HEK293 (cell line): ENCODE results near the gene NXN.
"Not testable (repeated sequence)": the region's sequence is repeated elsewhere in the genome, so short reads cannot be mapped to it uniquely, and the experiment has no call there.

ENCODE experiments used
- CTCF ChIA-PET: fragments of 350-600 bp; formaldehyde crosslinking; extraction: SDS; loops from one replicate; lab custom pipeline; 2021; ENCODE audit warnings: antibody characterized with exemption; lab: Yijun Ruan, JAX
- POLR2A ChIA-PET: fragments of 300-600 bp; formaldehyde crosslinking; extraction: SDS; loops from one replicate; lab custom pipeline; 2020; ENCODE audit warnings: antibody characterized with exemption, inconsistent platforms; lab: Yijun Ruan, JAX
- H3K27ac ChIP-seq: fragments of 200-500 bp; sonication (Bioruptor generic); 2 replicates; pipeline ENCODE4 v1.5.1; 2014; ENCODE audit warnings: low read depth, low read length, control low read depth, inconsistent platforms; ENCODE audit errors: extremely low read depth
- H3K36me3 ChIP-seq, 2 experiments: fragments of 200-500 bp in 1 of 2; sonication (Bioruptor generic) in 1 of 2; 1 replicate in 1 of 2; 2 replicates in 1 of 2; pipeline ENCODE4 v1.5.1; 2014 to 2017; ENCODE audit warnings: inconsistent platforms in 2 of 2, low read length in 2 of 2; ENCODE audit not compliant: control insufficient read depth in 2 of 2, insufficient read depth in 1 of 2
- H3K4me1 ChIP-seq: fragments of 200-500 bp; sonication (Bioruptor generic); 2 replicates; pipeline ENCODE4 v1.5.1; 2014; ENCODE audit warnings: mild to moderate bottlenecking, low read length, inconsistent platforms; ENCODE audit not compliant: control insufficient read depth, insufficient read depth
- H3K4me3 ChIP-seq: 2 replicates; pipeline ENCODE4 v1.5.1; 2011; ENCODE audit warnings: low read depth, mild to moderate bottlenecking, control low read depth, low read length, moderate library complexity
- H3K9me3 ChIP-seq: fragments of 200-500 bp; sonication (Bioruptor generic); 2 replicates; pipeline ENCODE4 v1.5.1; 2014; ENCODE audit warnings: low read depth, low read length, inconsistent platforms; ENCODE audit not compliant: control insufficient read depth, insufficient read depth
- GLIS2 ChIP-seq: fragments of 450-650 bp; formaldehyde crosslinking; IDR thresholded peaks from 2 replicates; pipeline ENCODE4 v1.5.1; 2016; ENCODE audit warnings: missing biosample characterization, missing genetic modification characterization
- KLF1 ChIP-seq: fragments of 450-650 bp; formaldehyde crosslinking; IDR thresholded peaks from 2 replicates; pipeline ENCODE4 v1.5.1; 2016; ENCODE audit warnings: missing biosample characterization, missing genetic modification characterization
- MEIS1 ChIP-seq: sonication (generic); formaldehyde crosslinking; IDR thresholded peaks from 2 replicates; pipeline ENCODE4 v1.8.1; 2022; ENCODE audit warnings: missing genetic modification reagents, mild to moderate bottlenecking, borderline replicate concordance
- PRDM1 ChIP-seq: fragments of 450-650 bp; formaldehyde crosslinking; IDR thresholded peaks from 2 replicates; pipeline ENCODE4; 2016; ENCODE audit warnings: missing biosample characterization, missing genetic modification characterization
- SCRT1 ChIP-seq: fragments of 450-650 bp; formaldehyde crosslinking; IDR thresholded peaks from 2 replicates; pipeline ENCODE4 v1.5.1; 2016; ENCODE audit warnings: missing biosample characterization, missing genetic modification characterization, borderline replicate concordance
- ZBTB49 ChIP-seq: fragments of 450-650 bp; formaldehyde crosslinking; IDR thresholded peaks from 2 replicates; pipeline ENCODE4 v1.5.1; 2016; ENCODE audit warnings: missing biosample characterization, missing genetic modification characterization, low read depth
- ZNF132 ChIP-seq: fragments of 450-650 bp; formaldehyde crosslinking; IDR thresholded peaks from 2 replicates; pipeline ENCODE4 v1.5.1; 2017; ENCODE audit warnings: missing biosample characterization, missing genetic modification characterization, borderline replicate concordance
- ZNF16 ChIP-seq: fragments of 450-650 bp; formaldehyde crosslinking; IDR thresholded peaks from 2 replicates; pipeline ENCODE4 v1.5.1; 2016; ENCODE audit warnings: low read depth, missing biosample characterization, missing genetic modification characterization
- ZNF324 ChIP-seq: fragments of 450-650 bp; formaldehyde crosslinking; IDR thresholded peaks from 2 replicates; pipeline ENCODE4 v1.5.1; 2016; ENCODE audit warnings: missing biosample characterization, missing genetic modification characterization
- ZNF394 ChIP-seq: fragments of 450-650 bp; formaldehyde crosslinking; IDR thresholded peaks from 2 replicates; pipeline ENCODE4 v1.5.1; 2016; ENCODE audit warnings: missing biosample characterization, missing genetic modification characterization, mild to moderate bottlenecking, moderate library complexity, borderline replicate concordance
- ZNF449 ChIP-seq: fragments of 450-650 bp; formaldehyde crosslinking; IDR thresholded peaks from 2 replicates; pipeline ENCODE4 v1.5.1; 2017; ENCODE audit warnings: missing biosample characterization, mild to moderate bottlenecking, missing genetic modification characterization, moderate library complexity
- ZNF530 ChIP-seq: fragments of 450-650 bp; formaldehyde crosslinking; IDR thresholded peaks from 2 replicates; pipeline ENCODE4 v1.5.1; 2016; ENCODE audit warnings: low read depth, missing biosample characterization, missing genetic modification characterization
- ZNF544 ChIP-seq: fragments of 450-650 bp; formaldehyde crosslinking; IDR thresholded peaks from 2 replicates; pipeline ENCODE4 v1.5.0; 2017; ENCODE audit warnings: missing biosample characterization, missing genetic modification characterization
- ZNF548 ChIP-seq: fragments of 450-650 bp; formaldehyde crosslinking; IDR thresholded peaks from 2 replicates; pipeline ENCODE4 v1.5.1; 2016; ENCODE audit warnings: missing biosample characterization, missing genetic modification characterization
- ZSCAN30 ChIP-seq: fragments of 450-650 bp; IDR thresholded peaks from 2 replicates; pipeline ENCODE4 v1.5.1; 2018; ENCODE audit warnings: missing biosample characterization, mild to moderate bottlenecking, missing genetic modification characterization, moderate library complexity
- TF ChIP-seq, protein P1 (sequence below): fragments of 450-650 bp; formaldehyde crosslinking; IDR thresholded peaks from 2 replicates; pipeline ENCODE4 v1.5.1; 2016; ENCODE audit warnings: missing biosample characterization, missing genetic modification characterization
- TF ChIP-seq, protein P2 (sequence below): fragments of 450-650 bp; formaldehyde crosslinking; IDR thresholded peaks from 2 replicates; pipeline ENCODE4 v1.5.1; 2016; ENCODE audit warnings: missing biosample characterization, missing genetic modification characterization

Gene NXN

DNA sequence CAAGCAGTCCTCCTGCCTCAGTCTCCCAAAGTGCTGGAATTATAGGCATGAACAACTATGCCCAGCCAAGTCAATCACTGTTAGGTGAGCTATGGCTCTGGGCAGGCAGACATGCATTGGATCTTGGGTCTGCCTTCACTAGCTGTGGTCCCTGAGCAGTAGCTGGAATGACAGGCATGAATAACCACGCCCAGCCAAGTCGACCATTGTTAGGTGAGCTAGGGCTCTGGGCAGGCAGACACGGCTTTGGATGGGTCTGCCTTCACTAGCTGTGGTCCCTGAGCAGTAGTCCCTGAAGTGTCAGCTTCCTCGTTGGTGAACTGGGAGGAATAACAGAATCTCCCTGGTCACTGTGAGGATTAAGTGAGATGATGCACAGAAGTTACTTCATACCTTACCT, 191.0 kb downstream of the NXN start:
- ChIA-PET CTCF (interaction anchor here (1.6 kb wide), 1 partner anchor 192 kb away, joined by 4 read pairs; no protein-coding TSS in a partner anchor), POLR2A (interaction anchor here (0.7 to 2.3 kb wide), 5 partner anchors 36 to 192 kb away, joined by 3 to 8 read pairs (median 5); partner anchors contain the start of gene NXN)
- no peaks in the 10 kb centered on the region for H3K4me1 ChIP-seq

DNA sequence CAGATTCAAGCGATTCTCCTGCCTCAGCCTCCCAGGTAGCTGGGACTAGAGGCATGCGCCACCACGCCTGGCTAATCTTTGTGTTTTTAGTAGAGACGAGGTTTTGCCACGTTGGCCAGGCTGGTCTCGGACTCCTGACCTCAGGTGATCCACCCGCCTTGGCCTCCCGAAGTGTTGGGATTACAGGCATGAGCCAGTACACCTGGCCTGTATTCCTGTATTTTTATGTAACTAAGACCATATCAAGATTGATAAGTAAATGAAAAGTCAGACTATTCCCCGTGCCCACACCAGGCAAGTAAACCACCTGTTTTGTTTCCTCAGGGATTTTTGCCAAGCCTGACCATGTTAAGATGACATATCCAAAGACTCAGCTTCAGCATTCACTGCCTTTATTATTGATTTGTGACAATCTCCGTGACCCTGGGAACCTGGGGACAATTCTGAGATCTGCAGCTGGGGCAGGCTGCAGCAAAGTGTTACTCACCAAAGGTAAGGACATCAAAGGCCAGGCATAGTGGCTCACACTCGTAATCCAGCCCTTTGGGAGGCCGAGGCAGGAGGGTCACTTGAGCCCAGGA, 191.8 kb downstream of the NXN start:
- POLR2A ChIA-PET, result interaction anchor here (0.7 to 2.3 kb wide), 2 partner anchors 101 to 192 kb away, joined by 7 to 8 read pairs; partner anchors contain the start of gene NXN
- H3K4me3 ChIP-seq, result no peak overlapping the region
- no peak for TF ChIP-seq ZNF16 (tag by site-specific recombination)
- TF ChIP-seq GLIS2 (tag by site-specific recombination), result no peak
- TF ChIP-seq ZNF394 (tag by site-specific recombination), result no peak
- TF ChIP-seq, all 188 proteins: peak for 0
- H3K9me3 ChIP-seq, result no peaks in the 10 kb centered on the region
- peaks cover 2% of the 10 kb centered on the region; the same call in 1 of the 2 replicates for H3K4me1 ChIP-seq
- CTCF ChIA-PET, result no interaction called here
- no peak overlapping the region for H3K27ac ChIP-seq
- peaks cover 23 to 86% of the 10 kb centered on the region in 2 experiments for H3K36me3 ChIP-seq

More for the DNA sequence above, 191.0 kb downstream of the NXN start:
- Histone ChIP-seq H3K9me3 (no peaks in the 10 kb centered on the region), H3K27ac (no peak overlapping the region), H3K36me3 (peaks cover 23 to 90% of the 10 kb centered on the region in 2 experiments), H3K4me3 (no peak overlapping the region)
- TF ChIP-seq ZNF530 (tag by site-specific recombination) (no peak), MEIS1 (CRISPR knock-in tag) (no peak), ZBTB49 (tag by site-specific recombination) (no peak), ZNF449 (tag by site-specific recombination) (no peak), ZNF132 (tag by site-specific recombination) (no peak), ZNF324 (no peak), KLF1 (tag by site-specific recombination) (no peak), ZNF544 (tag by site-specific recombination) (no peak), PRDM1 (tag by site-specific recombination) (no peak), ZSCAN30 (tag by site-specific recombination) (no peak), ZNF548 (no peak), SCRT1 (no peak)
- TF ChIP-seq, protein P1, sequence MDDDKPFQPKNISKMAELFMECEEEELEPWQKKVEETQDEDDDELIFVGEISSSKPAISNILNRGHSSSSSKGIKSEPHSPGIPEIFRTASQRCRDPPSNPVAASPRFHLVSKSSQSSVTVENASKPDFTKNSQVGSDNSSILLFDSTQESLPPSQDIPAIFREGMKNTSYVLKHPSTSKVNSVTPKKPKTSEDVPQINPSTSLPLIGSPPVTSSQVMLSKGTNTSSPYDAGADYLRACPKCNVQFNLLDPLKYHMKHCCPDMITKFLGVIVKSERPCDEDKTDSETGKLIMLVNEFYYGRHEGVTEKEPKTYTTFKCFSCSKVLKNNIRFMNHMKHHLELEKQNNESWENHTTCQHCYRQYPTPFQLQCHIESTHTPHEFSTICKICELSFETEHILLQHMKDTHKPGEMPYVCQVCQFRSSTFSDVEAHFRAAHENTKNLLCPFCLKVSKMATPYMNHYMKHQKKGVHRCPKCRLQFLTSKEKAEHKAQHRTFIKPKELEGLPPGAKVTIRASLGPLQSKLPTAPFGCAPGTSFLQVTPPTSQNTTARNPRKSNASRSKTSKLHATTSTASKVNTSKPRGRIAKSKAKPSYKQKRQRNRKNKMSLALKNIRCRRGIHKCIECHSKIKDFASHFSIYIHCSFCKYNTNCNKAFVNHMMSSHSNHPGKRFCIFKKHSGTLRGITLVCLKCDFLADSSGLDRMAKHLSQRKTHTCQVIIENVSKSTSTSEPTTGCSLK, result no peak
- TF ChIP-seq, protein P2, sequence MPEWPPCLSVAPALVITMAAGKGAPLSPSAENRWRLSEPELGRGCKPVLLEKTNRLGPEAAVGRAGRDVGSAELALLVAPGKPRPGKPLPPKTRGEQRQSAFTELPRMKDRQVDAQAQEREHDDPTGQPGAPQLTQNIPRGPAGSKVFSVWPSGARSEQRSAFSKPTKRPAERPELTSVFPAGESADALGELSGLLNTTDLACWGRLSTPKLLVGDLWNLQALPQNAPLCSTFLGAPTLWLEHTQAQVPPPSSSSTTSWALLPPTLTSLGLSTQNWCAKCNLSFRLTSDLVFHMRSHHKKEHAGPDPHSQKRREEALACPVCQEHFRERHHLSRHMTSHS (tag by site-specific recombination), result no peak

- H3K27ac ChIP-seq, H3K9me3 ChIP-seq, H3K4me3 ChIP-seq, H3K4me1 ChIP-seq, POLR2A ChIA-PET: not testable (repeated sequence)
- CTCF ChIA-PET, result interaction anchor here (0.6 to 1.1 kb wide), 3 partner anchors 10 to 211 kb away, joined by 3 to 6 read pairs (median 3); partner anchors contain the start of gene TIMM22
- H3K36me3 ChIP-seq, result peaks cover 23 to 68% of the 10 kb centered on the region in 2 experiments
Observed at GRCh38 chr17:785901-786300, 193.7 kb downstream of the NXN start.
